OCI-LY7 (cell line): ENCODE results near the gene LPCAT3. TPM values are rescaled to one million over a fixed set of nuclear protein-coding genes. Genes with fewer than 3 reads are reported as not detected.

Experiments used
- BruUV-seq: library from RNA; stranded (reverse); fragments of 400-500 nt; replicated peaks from 2 replicates; lab custom pipeline; 2021; lab: Mats Ljungman, UMichigan
- CTCF ChIA-PET: fragments of 300-600 bp; sonication (Branson Sonifier 250); formaldehyde crosslinking; loops from one replicate; lab custom pipeline; 2022; ENCODE audit warnings: antibody characterized with exemption; ENCODE audit not compliant: unreplicated experiment; lab: Charles Lee
- POLR2A ChIA-PET: fragments of 300-600 bp; sonication (Branson Sonifier 250); formaldehyde crosslinking; loops from one replicate; lab custom pipeline; 2022; ENCODE audit warnings: antibody characterized with exemption; lab: Charles Lee
- DNase-seq: peaks from one replicate; pipeline ENCODE4 v3.0.0-alpha.2; 2015; ENCODE audit warnings: low spot score
- H2AFZ ChIP-seq: fragments of 200-600 bp; sonication (generic), shearing (Covaris generic); 2 replicates; pipeline ENCODE4 v1.6.1; 2014; ENCODE audit warnings: mild to moderate bottlenecking, antibody characterized with exemption, low read length, moderate library complexity
- H3K27ac ChIP-seq: fragments of 200-600 bp; sonication (generic); 2 replicates; pipeline ENCODE4 v1.5.1; 2014; ENCODE audit warnings: mixed run types, low read depth, mild to moderate bottlenecking, moderate library complexity, low read length, inconsistent platforms; ENCODE audit not compliant: poor library complexity, severe bottlenecking
- H3K36me3 ChIP-seq: fragments of 200-600 bp; sonication (generic); 2 replicates; pipeline ENCODE4 v1.6.1; 2014; ENCODE audit warnings: mild to moderate bottlenecking, antibody characterized with exemption, low read length, moderate library complexity, mixed read lengths; ENCODE audit not compliant: insufficient read depth
- H3K4me1 ChIP-seq: fragments of 200-600 bp; sonication (generic); 2 replicates; pipeline ENCODE4 v1.5.1; 2014; ENCODE audit warnings: mild to moderate bottlenecking, low read length; ENCODE audit not compliant: insufficient read depth, poor library complexity, severe bottlenecking
- H3K4me2 ChIP-seq: fragments of 200-600 bp; sonication (generic); 2 replicates; pipeline ENCODE4 v1.6.1; 2014; ENCODE audit warnings: mild to moderate bottlenecking, low read length
- H3K4me3 ChIP-seq: fragments of 200-600 bp; sonication (generic); 2 replicates; pipeline ENCODE4 v1.5.1; 2014; ENCODE audit warnings: mild to moderate bottlenecking, low read depth, low read length; ENCODE audit not compliant: poor library complexity, severe bottlenecking
- H3K79me2 ChIP-seq: fragments of 200-600 bp; sonication (generic); 2 replicates; pipeline ENCODE4 v1.6.1; 2016; ENCODE audit warnings: low read depth, mild to moderate bottlenecking, low read length, moderate library complexity, mixed read lengths; ENCODE audit not compliant: insufficient read depth
- H3K9me2 ChIP-seq: fragments of 200-600 bp; sonication (generic); 2 replicates; pipeline ENCODE4 v1.6.1; 2016; ENCODE audit warnings: mild to moderate bottlenecking, low read length, mixed read lengths; ENCODE audit not compliant: insufficient read depth
- H3K9me3 ChIP-seq: fragments of 200-600 bp; sonication (generic); 2 replicates; pipeline ENCODE4 v1.6.1; 2014; ENCODE audit warnings: mild to moderate bottlenecking, mixed run types, low read length, mixed read lengths
- H4K20me1 ChIP-seq: fragments of 200-600 bp; sonication (generic); 2 replicates; pipeline ENCODE4 v1.6.1; 2014; ENCODE audit warnings: mild to moderate bottlenecking, antibody characterized with exemption, low read length, moderate library complexity, mixed read lengths; ENCODE audit not compliant: insufficient read depth
- CTCF ChIP-seq: fragments of 200-600 bp; sonication (generic); conservative IDR thresholded peaks from 2 replicates; pipeline ENCODE4 v1.5.1; 2014; ENCODE audit warnings: mild to moderate bottlenecking, antibody characterized with exemption, low read length, moderate library complexity, mixed read lengths
- EZH2phosphoT487 ChIP-seq: fragments of 200-600 bp; sonication (generic); IDR thresholded peaks from 2 replicates; pipeline ENCODE4 v1.6.1; 2018; ENCODE audit warnings: low read depth, borderline replicate concordance, mild to moderate bottlenecking, mixed run types, antibody characterized with exemption, low read length, moderate library complexity, mixed read lengths
- intact Hi-C: fragments of 100-400 bp; cut with micrococcal nuclease; formaldehyde crosslinking; loops from one replicate; pipeline ENCODE4 v1.10.0; 2022; ENCODE audit not compliant: unreplicated experiment
- total RNA-seq, 2 experiments: library from RNA; depleted of rRNA in 1 of 2; stranded (reverse); fragments of >200 nt in 1 of 2; shearing (Covaris generic) in 1 of 2; gene quantifications; 2 replicates each; pipeline ENCODE4 v1.2.3, GENCODE V29; 2014 to 2022

The LPCAT3 gene
- total RNA-seq, 2 experiments from 2014 or later = 17.4 to 29.7 TPM

- ChIA-PET POLR2A (interaction anchor here (0.7 to 5.6 kb wide), 11 partner anchors 9 to 162 kb away, joined by 3 to 155 read pairs (median 6); partner anchors contain the start of gene LPCAT3), CTCF (interaction anchor here (0.8 to 6.0 kb wide), 3 partner anchors 13 to 110 kb away, joined by 3 to 110 read pairs (median 3); no protein-coding TSS in a partner anchor)
- H3K4me3 ChIP-seq = no peak overlapping the region
- no peaks in the 10 kb centered on the region for H3K9me3 ChIP-seq
- intact Hi-C loops = no loop called here
- peak; percentile 30 for DNase-seq
- H3K4me1 ChIP-seq = peaks cover 77% of the 10 kb centered on the region
- no peaks in the 10 kb centered on the region for H4K20me1 ChIP-seq
- BruUV-seq = no TSS peak
- H2AFZ ChIP-seq = no peak overlapping the region
- H3K79me2 ChIP-seq = peaks cover 9% of the 10 kb centered on the region; the same call in 1 of the 2 replicates
- no peak for TF ChIP-seq EZH2phosphoT487
- no peak for TF ChIP-seq CTCF
- H3K4me2 ChIP-seq = 0 out of 2 replicates have a peak overlapping the region, but pooled peaks have one; percentile 89
- H3K27ac ChIP-seq = peak overlapping the region; percentile 96
- H3K9me2 ChIP-seq = no peaks in the 10 kb centered on the region
- H3K36me3 ChIP-seq = no peaks in the 10 kb centered on the region
These were observed 70.7 kb downstream of the LPCAT3 start for GRCh38 chr12:6947615-6948014.

- no peaks in the 10 kb centered on the region for H3K36me3 ChIP-seq
- H3K79me2 ChIP-seq = peaks cover 9% of the 10 kb centered on the region; the same call in 1 of the 2 replicates
- H3K9me3 ChIP-seq = no peaks in the 10 kb centered on the region
- BruUV-seq = no TSS peak
- H2AFZ ChIP-seq = peak overlapping the region; percentile 25; the same call in 1 of the 2 replicates
- H3K4me1 ChIP-seq = peaks cover 70% of the 10 kb centered on the region
- POLR2A ChIA-PET = interaction anchor here (0.7 to 5.6 kb wide), 8 partner anchors 8 to 71 kb away, joined by 3 to 155 read pairs (median 7); partner anchors contain the start of gene LPCAT3
- H3K27ac ChIP-seq = peak overlapping the region; percentile 96
- peak overlapping the region; percentile 73 for H3K4me3 ChIP-seq
- CTCF ChIA-PET = interaction anchor here (1.1 to 6.0 kb wide), 2 partner anchors 13 to 66 kb away, joined by 3 to 110 read pairs; no protein-coding TSS in a partner anchor
- H3K9me2 ChIP-seq = no peaks in the 10 kb centered on the region
- no peaks in the 10 kb centered on the region for H4K20me1 ChIP-seq
- H3K4me2 ChIP-seq = peak overlapping the region; percentile 89
- TF ChIP-seq EZH2phosphoT487 (no peak), CTCF (no peak)
- DNase-seq = no peak
- intact Hi-C loops = no loop called here
These were observed 71.3 kb downstream of the LPCAT3 start for GRCh38 chr12:6946920-6947374.
